ENCODE data around the gene CTXND1. TPM values are rescaled to one million over a fixed set of nuclear protein-coding genes. Genes with fewer than 3 reads are reported as not detected.

The CTXND1 gene
- total and polyA plus RNA-seq, 2 experiments from 2014 or later = 0.05 TPM; not detected in 1

DNA sequence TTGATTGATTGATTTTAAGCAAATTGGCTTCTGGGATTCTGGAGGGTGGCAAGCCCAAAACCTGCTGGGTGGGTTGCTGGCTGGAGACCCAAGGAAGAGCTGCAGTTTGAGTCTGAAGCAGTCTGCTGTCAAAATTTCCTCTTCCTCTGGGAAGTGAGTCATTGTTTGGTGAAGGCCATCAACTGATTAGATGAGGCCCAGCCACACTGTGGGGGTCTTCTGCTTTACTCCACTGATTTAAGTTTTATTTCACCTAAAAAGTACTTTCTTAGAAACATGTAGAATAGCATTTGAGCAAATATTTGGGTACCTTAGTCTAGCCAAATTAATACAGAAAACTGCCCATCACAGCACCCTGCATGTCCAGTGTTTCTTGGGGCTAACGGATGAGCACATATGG lies 65.4 kb downstream of the CTXND1 start (continued):
- TF ChIP-seq, protein P1, sequence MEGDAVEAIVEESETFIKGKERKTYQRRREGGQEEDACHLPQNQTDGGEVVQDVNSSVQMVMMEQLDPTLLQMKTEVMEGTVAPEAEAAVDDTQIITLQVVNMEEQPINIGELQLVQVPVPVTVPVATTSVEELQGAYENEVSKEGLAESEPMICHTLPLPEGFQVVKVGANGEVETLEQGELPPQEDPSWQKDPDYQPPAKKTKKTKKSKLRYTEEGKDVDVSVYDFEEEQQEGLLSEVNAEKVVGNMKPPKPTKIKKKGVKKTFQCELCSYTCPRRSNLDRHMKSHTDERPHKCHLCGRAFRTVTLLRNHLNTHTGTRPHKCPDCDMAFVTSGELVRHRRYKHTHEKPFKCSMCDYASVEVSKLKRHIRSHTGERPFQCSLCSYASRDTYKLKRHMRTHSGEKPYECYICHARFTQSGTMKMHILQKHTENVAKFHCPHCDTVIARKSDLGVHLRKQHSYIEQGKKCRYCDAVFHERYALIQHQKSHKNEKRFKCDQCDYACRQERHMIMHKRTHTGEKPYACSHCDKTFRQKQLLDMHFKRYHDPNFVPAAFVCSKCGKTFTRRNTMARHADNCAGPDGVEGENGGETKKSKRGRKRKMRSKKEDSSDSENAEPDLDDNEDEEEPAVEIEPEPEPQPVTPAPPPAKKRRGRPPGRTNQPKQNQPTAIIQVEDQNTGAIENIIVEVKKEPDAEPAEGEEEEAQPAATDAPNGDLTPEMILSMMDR (conservative IDR thresholded peaks at IDR 0.05; ENCODE audit: low read depth in 2 of 2) = no peak
- TF ChIP-seq ZNF114 (CRISPR knock-in tag; IDR thresholded peaks at IDR 0.05) (no peak), EZH2 (IDR thresholded peaks at IDR 0.05; ENCODE audit: low read depth, unreplicated experiment) (no peak)

DNA sequence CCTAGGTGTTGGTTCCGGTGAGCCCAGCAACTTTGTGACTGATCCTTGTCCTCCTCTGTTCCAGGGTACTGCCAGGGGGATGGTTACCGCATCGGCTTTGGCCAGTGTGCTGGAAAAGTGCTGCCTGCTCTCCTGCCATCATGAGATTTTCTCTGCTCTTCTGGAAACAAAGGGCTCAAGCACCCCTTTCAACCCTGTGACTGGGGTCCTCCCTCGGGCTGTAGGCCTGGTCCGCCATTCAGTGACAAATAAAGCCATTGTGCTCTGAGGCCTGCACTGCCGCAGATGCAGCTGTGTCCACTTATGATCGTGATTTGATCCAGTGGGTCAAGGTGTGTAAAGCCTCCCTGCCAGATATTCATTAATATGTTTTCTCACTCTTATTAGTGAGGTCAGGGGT lies 65.9 kb downstream of the CTXND1 start:
- no peaks in the 10 kb centered on the region for H3K79me2 ChIP-seq (replicated peaks; ENCODE audit: insufficient read depth)
- H3K36me3 Mint-ChIP-seq (ENCODE audit: low read depth) = peaks cover 14% of the 10 kb centered on the region
- no peak overlapping the region for H3K27ac Mint-ChIP-seq

More for the DNA sequence above, 65.9 kb downstream of the CTXND1 start:
- no peaks in the 10 kb centered on the region for H3K9me2 ChIP-seq (ENCODE audit: insufficient read depth)
- no peak overlapping the region for H3K4me2 ChIP-seq
- H3F3A ChIP-seq (replicated peaks; ENCODE audit: low read depth) = no peaks in the 10 kb centered on the region
- H3K4me1 ChIP-seq (ENCODE audit: insufficient read depth) = no peaks in the 10 kb centered on the region
- Mint-ChIP-seq H3K4me3 (no peak overlapping the region), H3K4me1 (peaks cover 3% of the 10 kb centered on the region; the same call in 1 of the 3 replicates), H3K27me3 (ENCODE audit: insufficient read depth, low read depth, poor library complexity) (no peaks in the 10 kb centered on the region), H3K9me3 (no peaks in the 10 kb centered on the region)
- no peak overlapping the region for H2AFZ ChIP-seq
- no peaks in the 10 kb centered on the region for H3K27me3 ChIP-seq (ENCODE audit: insufficient read depth)
- no peaks in the 10 kb centered on the region for H4K20me1 ChIP-seq (replicated peaks; ENCODE audit: insufficient read depth)
- H3K4me3 ChIP-seq = no peak overlapping the region
- TF ChIP-seq, protein P2, sequence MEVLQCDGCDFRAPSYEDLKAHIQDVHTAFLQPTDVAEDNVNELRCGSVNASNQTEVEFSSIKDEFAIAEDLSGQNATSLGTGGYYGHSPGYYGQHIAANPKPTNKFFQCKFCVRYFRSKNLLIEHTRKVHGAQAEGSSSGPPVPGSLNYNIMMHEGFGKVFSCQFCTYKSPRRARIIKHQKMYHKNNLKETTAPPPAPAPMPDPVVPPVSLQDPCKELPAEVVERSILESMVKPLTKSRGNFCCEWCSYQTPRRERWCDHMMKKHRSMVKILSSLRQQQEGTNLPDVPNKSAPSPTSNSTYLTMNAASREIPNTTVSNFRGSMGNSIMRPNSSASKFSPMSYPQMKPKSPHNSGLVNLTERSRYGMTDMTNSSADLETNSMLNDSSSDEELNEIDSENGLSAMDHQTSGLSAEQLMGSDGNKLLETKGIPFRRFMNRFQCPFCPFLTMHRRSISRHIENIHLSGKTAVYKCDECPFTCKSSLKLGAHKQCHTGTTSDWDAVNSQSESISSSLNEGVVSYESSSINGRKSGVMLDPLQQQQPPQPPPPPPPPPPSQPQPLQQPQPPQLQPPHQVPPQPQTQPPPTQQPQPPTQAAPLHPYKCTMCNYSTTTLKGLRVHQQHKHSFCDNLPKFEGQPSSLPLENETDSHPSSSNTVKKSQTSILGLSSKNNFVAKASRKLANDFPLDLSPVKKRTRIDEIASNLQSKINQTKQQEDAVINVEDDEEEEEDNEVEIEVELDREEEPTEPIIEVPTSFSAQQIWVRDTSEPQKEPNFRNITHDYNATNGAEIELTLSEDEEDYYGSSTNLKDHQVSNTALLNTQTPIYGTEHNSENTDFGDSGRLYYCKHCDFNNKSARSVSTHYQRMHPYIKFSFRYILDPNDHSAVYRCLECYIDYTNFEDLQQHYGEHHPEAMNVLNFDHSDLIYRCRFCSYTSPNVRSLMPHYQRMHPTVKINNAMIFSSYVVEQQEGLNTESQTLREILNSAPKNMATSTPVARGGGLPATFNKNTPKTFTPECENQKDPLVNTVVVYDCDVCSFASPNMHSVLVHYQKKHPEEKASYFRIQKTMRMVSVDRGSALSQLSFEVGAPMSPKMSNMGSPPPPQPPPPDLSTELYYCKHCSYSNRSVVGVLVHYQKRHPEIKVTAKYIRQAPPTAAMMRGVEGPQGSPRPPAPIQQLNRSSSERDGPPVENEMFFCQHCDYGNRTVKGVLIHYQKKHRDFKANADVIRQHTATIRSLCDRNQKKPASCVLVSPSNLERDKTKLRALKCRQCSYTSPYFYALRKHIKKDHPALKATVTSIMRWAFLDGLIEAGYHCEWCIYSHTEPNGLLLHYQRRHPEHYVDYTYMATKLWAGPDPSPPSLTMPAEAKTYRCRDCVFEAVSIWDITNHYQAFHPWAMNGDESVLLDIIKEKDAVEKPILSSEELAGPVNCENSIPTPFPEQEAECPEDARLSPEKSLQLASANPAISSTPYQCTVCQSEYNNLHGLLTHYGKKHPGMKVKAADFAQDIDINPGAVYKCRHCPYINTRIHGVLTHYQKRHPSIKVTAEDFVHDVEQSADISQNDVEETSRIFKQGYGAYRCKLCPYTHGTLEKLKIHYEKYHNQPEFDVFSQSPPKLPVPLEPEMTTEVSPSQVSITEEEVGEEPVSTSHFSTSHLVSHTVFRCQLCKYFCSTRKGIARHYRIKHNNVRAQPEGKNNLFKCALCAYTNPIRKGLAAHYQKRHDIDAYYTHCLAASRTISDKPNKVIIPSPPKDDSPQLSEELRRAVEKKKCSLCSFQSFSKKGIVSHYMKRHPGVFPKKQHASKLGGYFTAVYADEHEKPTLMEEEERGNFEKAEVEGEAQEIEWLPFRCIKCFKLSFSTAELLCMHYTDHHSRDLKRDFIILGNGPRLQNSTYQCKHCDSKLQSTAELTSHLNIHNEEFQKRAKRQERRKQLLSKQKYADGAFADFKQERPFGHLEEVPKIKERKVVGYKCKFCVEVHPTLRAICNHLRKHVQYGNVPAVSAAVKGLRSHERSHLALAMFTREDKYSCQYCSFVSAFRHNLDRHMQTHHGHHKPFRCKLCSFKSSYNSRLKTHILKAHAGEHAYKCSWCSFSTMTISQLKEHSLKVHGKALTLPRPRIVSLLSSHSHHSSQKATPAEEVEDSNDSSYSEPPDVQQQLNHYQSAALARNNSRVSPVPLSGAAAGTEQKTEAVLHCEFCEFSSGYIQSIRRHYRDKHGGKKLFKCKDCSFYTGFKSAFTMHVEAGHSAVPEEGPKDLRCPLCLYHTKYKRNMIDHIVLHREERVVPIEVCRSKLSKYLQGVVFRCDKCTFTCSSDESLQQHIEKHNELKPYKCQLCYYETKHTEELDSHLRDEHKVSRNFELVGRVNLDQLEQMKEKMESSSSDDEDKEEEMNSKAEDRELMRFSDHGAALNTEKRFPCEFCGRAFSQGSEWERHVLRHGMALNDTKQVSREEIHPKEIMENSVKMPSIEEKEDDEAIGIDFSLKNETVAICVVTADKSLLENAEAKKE (CRISPR knock-in tag; IDR thresholded peaks at IDR 0.05) = no peak
- TF ChIP-seq EZH2 (IDR thresholded peaks at IDR 0.05; ENCODE audit: low read depth, unreplicated experiment) = no peak
- no peak for TF ChIP-seq ZNF114 (CRISPR knock-in tag; IDR thresholded peaks at IDR 0.05)
- TF ChIP-seq, protein P3, sequence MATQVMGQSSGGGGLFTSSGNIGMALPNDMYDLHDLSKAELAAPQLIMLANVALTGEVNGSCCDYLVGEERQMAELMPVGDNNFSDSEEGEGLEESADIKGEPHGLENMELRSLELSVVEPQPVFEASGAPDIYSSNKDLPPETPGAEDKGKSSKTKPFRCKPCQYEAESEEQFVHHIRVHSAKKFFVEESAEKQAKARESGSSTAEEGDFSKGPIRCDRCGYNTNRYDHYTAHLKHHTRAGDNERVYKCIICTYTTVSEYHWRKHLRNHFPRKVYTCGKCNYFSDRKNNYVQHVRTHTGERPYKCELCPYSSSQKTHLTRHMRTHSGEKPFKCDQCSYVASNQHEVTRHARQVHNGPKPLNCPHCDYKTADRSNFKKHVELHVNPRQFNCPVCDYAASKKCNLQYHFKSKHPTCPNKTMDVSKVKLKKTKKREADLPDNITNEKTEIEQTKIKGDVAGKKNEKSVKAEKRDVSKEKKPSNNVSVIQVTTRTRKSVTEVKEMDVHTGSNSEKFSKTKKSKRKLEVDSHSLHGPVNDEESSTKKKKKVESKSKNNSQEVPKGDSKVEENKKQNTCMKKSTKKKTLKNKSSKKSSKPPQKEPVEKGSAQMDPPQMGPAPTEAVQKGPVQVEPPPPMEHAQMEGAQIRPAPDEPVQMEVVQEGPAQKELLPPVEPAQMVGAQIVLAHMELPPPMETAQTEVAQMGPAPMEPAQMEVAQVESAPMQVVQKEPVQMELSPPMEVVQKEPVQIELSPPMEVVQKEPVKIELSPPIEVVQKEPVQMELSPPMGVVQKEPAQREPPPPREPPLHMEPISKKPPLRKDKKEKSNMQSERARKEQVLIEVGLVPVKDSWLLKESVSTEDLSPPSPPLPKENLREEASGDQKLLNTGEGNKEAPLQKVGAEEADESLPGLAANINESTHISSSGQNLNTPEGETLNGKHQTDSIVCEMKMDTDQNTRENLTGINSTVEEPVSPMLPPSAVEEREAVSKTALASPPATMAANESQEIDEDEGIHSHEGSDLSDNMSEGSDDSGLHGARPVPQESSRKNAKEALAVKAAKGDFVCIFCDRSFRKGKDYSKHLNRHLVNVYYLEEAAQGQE (IDR thresholded peaks at IDR 0.05; ENCODE audit: unreplicated experiment) = no peak
- ATAC-seq = no peak
- no peak overlapping the region for H3K27ac ChIP-seq (ENCODE audit: low read depth)
- H3K36me3 ChIP-seq (ENCODE audit: insufficient read depth) = no peaks in the 10 kb centered on the region; the same call in 1 of the 2 replicates
- DNase-seq (ENCODE audit: low spot score) = no peak

Data from GM23338 (cell line).